Measurements from ENCODE around the gene PRDM5. TPM values are rescaled to one million over a fixed set of nuclear protein-coding genes. Genes with fewer than 3 reads are reported as not detected.

PRDM5 gene
- total and polyA plus RNA-seq, 9 of the 15 experiments (the other 6 are each of a cell fraction or from before 2014, with no cell fraction given), result not detected

GRCh38 chr4:120826449-120826848 is 96.1 kb downstream of the PRDM5 start (continued):
- TF ChIP-seq STAT6 (CRISPR knock-in tag; IDR thresholded peaks at IDR 0.05) (no peak), FOXJ3 (CRISPR knock-in tag; IDR thresholded peaks at IDR 0.05) (no peak), MAFF (IDR thresholded peaks at IDR 0.05; ENCODE audit: low read length) (peak; percentile 31; the same call in 1 of the 2 replicates), SRSF3 (IDR thresholded peaks at IDR 0.05; ENCODE audit: insufficient read depth, low read length) (no peak), FUS (optimal IDR thresholded peaks at IDR 0.05; ENCODE audit: low read depth, low read length) (no peak), SMARCA4 (IDR thresholded peaks at IDR 0.05) (no peak)

GRCh38 chr4:120824946-120825345 is 97.6 kb downstream of the PRDM5 start:
- Histone ChIP-seq H3K36me3 (ENCODE audit: control insufficient read depth, insufficient read depth, low read length) (no peaks in the 10 kb centered on the region), H3K27ac (ENCODE audit: extremely low read depth, low read depth, low read length) (no peak overlapping the region), H3K27me3 (ENCODE audit: control insufficient read depth in 2 of 2, insufficient read depth in 2 of 2, low read length in 2 of 2) (no peaks in the 10 kb centered on the region), H3K9me3 (replicated peaks; ENCODE audit: control insufficient read depth, insufficient read depth, low read depth, low read length) (no peaks in the 10 kb centered on the region), H2AFZ (ENCODE audit: low read depth, low read length) (no peak overlapping the region), H3K9me1 (ENCODE audit: control insufficient read depth, insufficient read depth, low read length) (no peaks in the 10 kb centered on the region), H3K9ac (ENCODE audit: insufficient read depth in 1 of 2, low read depth in 2 of 2, low read length in 2 of 2) (no peak overlapping the region), H3K4me2 (ENCODE audit: insufficient read depth, low read length) (no peak overlapping the region), H3K4me3 (no peak overlapping the region), H4K20me1 (replicated peaks; ENCODE audit: control insufficient read depth, insufficient read depth, low read length) (no peaks in the 10 kb centered on the region), H3K4me1 (replicated peaks in 1 of 2; ENCODE audit: control insufficient read depth in 2 of 2, insufficient read depth in 2 of 2, low read length in 2 of 2) (no peaks in the 10 kb centered on the region), H3K79me2 (ENCODE audit: control insufficient read depth, insufficient read depth, low read length) (no peaks in the 10 kb centered on the region)
- FAIRE-seq, result no peak
- no peak for DNase-seq (ENCODE audit: extremely low read depth in 1 of 4, low spot score in 3 of 4)
- intact Hi-C loops (cut with micrococcal nuclease), result no loop called here
- CTCF ChIA-PET (ENCODE audit: low intra/inter-chr PET ratio), result no interaction called here
- no peak for ATAC-seq
- BruUV-seq (replicated peaks), result no TSS peak
- POLR2A ChIA-PET, result no interaction called here
- in situ Hi-C loops (cut with MboI), result no loop called here
- no peak for TF ChIP-seq NFYB (IDR thresholded peaks at IDR 0.05; ENCODE audit: extremely low read depth, insufficient read length)
- no peak for TF ChIP-seq ATF6 (CRISPR knock-in tag; IDR thresholded peaks at IDR 0.05)
- no peak for TF ChIP-seq LCOR (CRISPR knock-in tag; IDR thresholded peaks at IDR 0.05)
- no peak for TF ChIP-seq UBTF (IDR thresholded peaks at IDR 0.05; ENCODE audit: borderline replicate concordance in 1 of 2, low read depth in 2 of 2, low read length in 2 of 2)
- TF ChIP-seq TFAM (CRISPR knock-in tag; conservative IDR thresholded peaks at IDR 0.05), result no peak
- no peak for TF ChIP-seq CCNT2 (IDR thresholded peaks at IDR 0.05; ENCODE audit: borderline replicate concordance, extremely low read depth, insufficient read length, low read depth, low read length)
- TF ChIP-seq ZNF134 (CRISPR knock-in tag; conservative IDR thresholded peaks at IDR 0.05), result no peak
